Measurements from ENCODE around the gene ZDHHC13.

DNA sequence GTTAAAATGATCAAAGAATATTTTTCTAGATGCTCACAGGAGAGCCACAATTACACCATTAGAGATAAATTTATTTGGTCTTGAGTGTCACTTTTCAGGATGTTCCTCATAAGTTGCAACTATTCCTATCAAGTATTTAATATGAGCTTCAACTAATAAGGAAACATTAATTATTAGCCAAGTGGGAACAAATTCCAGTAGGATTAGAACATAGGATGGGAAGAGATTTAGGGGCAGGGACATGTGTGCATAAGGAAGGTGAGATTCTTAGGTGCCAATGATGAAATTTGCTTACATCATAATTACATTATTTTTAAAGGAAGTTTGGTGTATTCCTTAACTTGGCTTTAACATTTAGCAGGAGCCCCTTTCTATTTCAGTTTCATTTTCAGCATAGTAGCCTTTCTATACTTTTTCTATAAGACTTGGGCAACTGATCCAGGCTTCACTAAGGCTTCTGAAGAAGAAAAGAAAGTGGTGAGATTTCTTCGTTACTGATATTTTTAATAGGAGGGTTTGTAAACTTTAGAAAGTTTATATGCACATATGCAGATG lies 46.1 kb downstream of the ZDHHC13 start:
- no peak for TF ChIP-seq CTCF (IDR thresholded peaks at IDR 0.05)
- TF ChIP-seq POLR2A (IDR thresholded peaks at IDR 0.05): no peak
